ENCODE results near the gene GRM7.

GRM7 gene

DNA sequence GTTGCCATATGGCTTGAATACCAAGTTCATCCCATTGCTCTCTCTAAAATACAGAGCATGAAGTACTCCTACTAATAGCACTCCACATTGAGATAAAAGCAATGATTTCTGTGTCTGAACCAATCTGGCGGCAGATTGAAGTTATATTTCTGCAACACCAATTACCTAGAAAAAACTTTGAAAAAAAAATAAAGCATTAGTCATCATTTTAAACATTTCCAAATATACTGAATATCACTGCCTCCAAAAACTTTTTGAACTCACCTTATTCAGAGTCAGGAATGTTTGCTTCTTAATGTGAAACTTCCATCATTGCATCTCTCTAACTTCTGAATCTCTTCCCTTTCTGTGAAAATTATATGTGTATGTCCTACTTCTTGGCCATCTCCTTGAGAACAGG lies 540.5 kb downstream of the GRM7 start:
- Histone ChIP-seq H3K4me2 (ENCODE audit: low read length) (no peak overlapping the region), H4K20me1 (ENCODE audit: insufficient read depth, low read length) (no peaks in the 10 kb centered on the region), H3K27ac (ENCODE audit: low read length) (no peak overlapping the region), H3K4me3 (ENCODE audit: low read length) (no peak overlapping the region), H3K4me1 (ENCODE audit: low read length) (no peaks in the 10 kb centered on the region), H3K9ac (ENCODE audit: low read length) (no peak overlapping the region), H2AFZ (ENCODE audit: low read depth, low read length) (no peak overlapping the region), H3K36me3 (replicated peaks; ENCODE audit: low read depth, low read length) (no peaks in the 10 kb centered on the region), H3K9me3 (ENCODE audit: insufficient read depth, low read length) (no peaks in the 10 kb centered on the region), H3K27me3 (ENCODE audit: low read depth, low read length) (no peaks in the 10 kb centered on the region), H3K79me2 (ENCODE audit: low read length) (no peaks in the 10 kb centered on the region)
- no peak for TF ChIP-seq EZH2phosphoT487 (IDR thresholded peaks at IDR 0.05; ENCODE audit: low read depth)
- TF ChIP-seq, protein P1, sequence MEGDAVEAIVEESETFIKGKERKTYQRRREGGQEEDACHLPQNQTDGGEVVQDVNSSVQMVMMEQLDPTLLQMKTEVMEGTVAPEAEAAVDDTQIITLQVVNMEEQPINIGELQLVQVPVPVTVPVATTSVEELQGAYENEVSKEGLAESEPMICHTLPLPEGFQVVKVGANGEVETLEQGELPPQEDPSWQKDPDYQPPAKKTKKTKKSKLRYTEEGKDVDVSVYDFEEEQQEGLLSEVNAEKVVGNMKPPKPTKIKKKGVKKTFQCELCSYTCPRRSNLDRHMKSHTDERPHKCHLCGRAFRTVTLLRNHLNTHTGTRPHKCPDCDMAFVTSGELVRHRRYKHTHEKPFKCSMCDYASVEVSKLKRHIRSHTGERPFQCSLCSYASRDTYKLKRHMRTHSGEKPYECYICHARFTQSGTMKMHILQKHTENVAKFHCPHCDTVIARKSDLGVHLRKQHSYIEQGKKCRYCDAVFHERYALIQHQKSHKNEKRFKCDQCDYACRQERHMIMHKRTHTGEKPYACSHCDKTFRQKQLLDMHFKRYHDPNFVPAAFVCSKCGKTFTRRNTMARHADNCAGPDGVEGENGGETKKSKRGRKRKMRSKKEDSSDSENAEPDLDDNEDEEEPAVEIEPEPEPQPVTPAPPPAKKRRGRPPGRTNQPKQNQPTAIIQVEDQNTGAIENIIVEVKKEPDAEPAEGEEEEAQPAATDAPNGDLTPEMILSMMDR (IDR thresholded peaks at IDR 0.05; ENCODE audit: low read depth, low read length) = no peak

DNA sequence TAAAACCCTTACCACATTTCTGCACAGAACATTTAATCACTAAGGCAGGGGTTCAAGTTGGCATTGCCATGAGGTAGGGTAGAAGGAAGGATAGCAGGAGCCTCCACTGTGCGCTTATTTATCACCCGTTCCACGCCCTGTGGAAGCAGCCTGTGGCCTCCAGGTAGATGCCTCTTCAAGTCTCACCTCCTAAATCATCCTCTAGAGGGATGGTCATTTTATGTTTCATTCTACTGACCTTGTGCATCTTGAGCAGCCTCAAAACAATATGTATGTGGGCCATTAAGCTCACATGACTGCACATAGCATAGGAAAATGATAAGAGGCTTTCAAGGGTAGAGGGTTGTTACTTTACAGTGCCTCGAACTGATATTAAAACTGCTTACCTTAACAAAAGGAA lies 546.2 kb downstream of the GRM7 start:
- Histone ChIP-seq H3K4me1 (ENCODE audit: low read length) (no peaks in the 10 kb centered on the region), H3K4me3 (ENCODE audit: low read length) (no peak overlapping the region), H4K20me1 (ENCODE audit: insufficient read depth, low read length) (no peaks in the 10 kb centered on the region), H3K79me2 (ENCODE audit: low read length) (no peaks in the 10 kb centered on the region), H3K4me2 (ENCODE audit: low read length) (no peak overlapping the region), H2AFZ (ENCODE audit: low read depth, low read length) (no peak overlapping the region), H3K9me3 (ENCODE audit: insufficient read depth, low read length) (no peaks in the 10 kb centered on the region), H3K27me3 (ENCODE audit: low read depth, low read length) (no peaks in the 10 kb centered on the region), H3K27ac (ENCODE audit: low read length) (no peak overlapping the region), H3K36me3 (replicated peaks; ENCODE audit: low read depth, low read length) (no peaks in the 10 kb centered on the region), H3K9ac (ENCODE audit: low read length) (no peak overlapping the region)
- TF ChIP-seq EZH2phosphoT487 (IDR thresholded peaks at IDR 0.05; ENCODE audit: low read depth) = no peak
- TF ChIP-seq, protein P1 (IDR thresholded peaks at IDR 0.05; ENCODE audit: low read depth, low read length) = no peak

DNA sequence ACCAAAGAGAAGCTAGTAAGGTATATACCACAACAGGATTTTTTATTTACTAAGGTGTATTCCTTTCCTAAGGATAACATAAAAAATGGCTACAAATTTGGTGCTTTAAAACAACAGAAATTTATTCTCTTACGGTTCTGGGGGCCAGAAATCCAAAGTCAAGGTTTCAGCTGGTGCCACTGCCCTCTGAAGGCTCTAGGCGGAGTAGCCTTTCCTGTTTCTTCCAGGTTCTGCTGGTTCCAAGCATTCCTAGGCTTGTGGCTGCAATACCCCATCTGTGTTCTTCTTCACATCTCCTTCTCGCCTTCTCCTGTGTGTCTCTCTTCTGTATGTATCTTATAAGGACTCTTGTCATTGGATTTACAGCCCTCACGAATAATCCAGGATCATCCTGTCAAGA lies 549.9 kb downstream of the GRM7 start:
- Histone ChIP-seq H3K36me3 (replicated peaks; ENCODE audit: low read depth, low read length) (no peaks in the 10 kb centered on the region), H3K27me3 (ENCODE audit: low read depth, low read length) (no peaks in the 10 kb centered on the region), H4K20me1 (ENCODE audit: insufficient read depth, low read length) (no peaks in the 10 kb centered on the region), H3K9ac (ENCODE audit: low read length) (no peak overlapping the region), H3K9me3 (ENCODE audit: insufficient read depth, low read length) (no peaks in the 10 kb centered on the region), H3K4me1 (ENCODE audit: low read length) (no peaks in the 10 kb centered on the region), H3K4me3 (ENCODE audit: low read length) (no peak overlapping the region), H3K4me2 (ENCODE audit: low read length) (no peak overlapping the region), H3K79me2 (ENCODE audit: low read length) (no peaks in the 10 kb centered on the region), H3K27ac (ENCODE audit: low read length) (no peak overlapping the region), H2AFZ (ENCODE audit: low read depth, low read length) (no peak overlapping the region)
- TF ChIP-seq EZH2phosphoT487 (IDR thresholded peaks at IDR 0.05; ENCODE audit: low read depth) = no peak

DNA sequence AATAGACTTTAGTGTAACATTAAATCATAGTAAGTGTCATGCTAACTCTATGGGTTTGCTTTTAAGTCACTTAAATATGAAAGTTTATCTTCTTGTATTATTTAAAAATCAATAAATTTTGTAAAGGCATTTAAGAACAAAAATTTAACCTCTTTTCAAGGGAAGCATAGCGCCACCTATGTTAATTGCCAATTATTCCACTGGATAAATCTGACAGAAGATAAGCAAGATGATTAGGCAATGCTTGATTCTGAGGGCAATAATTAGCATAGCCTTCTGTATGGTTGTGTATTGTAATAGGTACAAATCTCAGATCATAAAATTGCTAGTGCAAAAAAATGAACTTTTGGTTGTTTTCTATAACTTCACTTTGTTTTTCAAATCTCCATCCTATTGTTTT lies 560.1 kb downstream of the GRM7 start:
- Histone ChIP-seq H3K4me1 (ENCODE audit: low read length) (no peaks in the 10 kb centered on the region), H4K20me1 (ENCODE audit: insufficient read depth, low read length) (no peaks in the 10 kb centered on the region), H3K4me2 (ENCODE audit: low read length) (no peak overlapping the region), H3K27ac (ENCODE audit: low read length) (no peak overlapping the region), H2AFZ (ENCODE audit: low read depth, low read length) (no peak overlapping the region), H3K4me3 (ENCODE audit: low read length) (no peak overlapping the region), H3K9ac (ENCODE audit: low read length) (no peak overlapping the region), H3K79me2 (ENCODE audit: low read length) (no peaks in the 10 kb centered on the region), H3K36me3 (replicated peaks; ENCODE audit: low read depth, low read length) (no peaks in the 10 kb centered on the region), H3K9me3 (ENCODE audit: insufficient read depth, low read length) (no peaks in the 10 kb centered on the region), H3K27me3 (ENCODE audit: low read depth, low read length) (no peaks in the 10 kb centered on the region)
- TF ChIP-seq, protein P1 (IDR thresholded peaks at IDR 0.05; ENCODE audit: low read depth, low read length) = peak; percentile 47; the same call in 1 of the 2 replicates
- no peak for TF ChIP-seq EZH2phosphoT487 (IDR thresholded peaks at IDR 0.05; ENCODE audit: low read depth)

DNA sequence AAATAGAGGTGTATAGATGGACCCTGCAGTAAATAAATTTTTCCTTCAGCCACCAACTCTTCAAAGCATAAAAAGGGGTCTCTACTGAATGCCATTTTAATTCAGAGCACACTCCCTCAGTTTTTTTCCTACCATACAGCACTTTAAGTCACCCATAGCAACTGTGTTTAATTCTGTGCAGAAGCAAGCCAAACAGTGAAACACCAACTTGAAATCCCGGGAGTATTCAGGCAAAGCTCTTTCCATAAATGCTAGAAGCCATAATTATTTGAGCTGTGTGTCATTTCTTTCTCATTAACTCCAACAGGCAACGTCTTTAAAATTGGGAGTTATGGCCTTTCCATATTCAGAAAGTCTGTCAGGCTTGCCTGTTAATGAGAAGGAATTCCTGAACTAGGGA lies 562.1 kb downstream of the GRM7 start:
- Histone ChIP-seq H3K79me2 (ENCODE audit: low read length) (no peaks in the 10 kb centered on the region), H3K27ac (ENCODE audit: low read length) (no peak overlapping the region), H4K20me1 (ENCODE audit: insufficient read depth, low read length) (no peaks in the 10 kb centered on the region), H2AFZ (ENCODE audit: low read depth, low read length) (no peak overlapping the region), H3K9me3 (ENCODE audit: insufficient read depth, low read length) (no peaks in the 10 kb centered on the region), H3K9ac (ENCODE audit: low read length) (no peak overlapping the region), H3K27me3 (ENCODE audit: low read depth, low read length) (no peaks in the 10 kb centered on the region), H3K4me3 (ENCODE audit: low read length) (no peak overlapping the region), H3K4me2 (ENCODE audit: low read length) (no peak overlapping the region), H3K36me3 (replicated peaks; ENCODE audit: low read depth, low read length) (no peaks in the 10 kb centered on the region), H3K4me1 (ENCODE audit: low read length) (no peaks in the 10 kb centered on the region)
- TF ChIP-seq, protein P1 (IDR thresholded peaks at IDR 0.05; ENCODE audit: low read depth, low read length) = no peak
- no peak for TF ChIP-seq EZH2phosphoT487 (IDR thresholded peaks at IDR 0.05; ENCODE audit: low read depth)
